ENCODE data around the gene CADPS2. TPM values are rescaled to one million over a fixed set of nuclear protein-coding genes. Genes with fewer than 3 reads are reported as not detected.

Gene CADPS2
- total and polyA plus RNA-seq, 10 of the 15 experiments (the other 5 are each of a cell fraction or from before 2014, with no cell fraction given): 0.05 to 7.5 (median 0.25) TPM

- TF ChIP-seq BCLAF1 (IDR thresholded peaks at IDR 0.05): no peak
Observed at GRCh38 chr7:122750389-122750788, 135.9 kb downstream of the CADPS2 start (continued).

- Histone ChIP-seq H4K20me1 (ENCODE audit: control insufficient read depth, insufficient read depth) (no peaks in the 10 kb centered on the region), H3K9me3 (replicated peaks; ENCODE audit: control insufficient read depth, insufficient read depth, low read length) (no peaks in the 10 kb centered on the region), H3K4me3 (no peak overlapping the region), H2AFZ (ENCODE audit: control insufficient read depth, low read depth, low read length) (no peak overlapping the region), H3K27ac (ENCODE audit: control insufficient read depth, insufficient read depth) (no peak overlapping the region), H3K4me1 (ENCODE audit: control insufficient read depth, insufficient read depth, low read length) (no peaks in the 10 kb centered on the region), H3K79me2 (ENCODE audit: control insufficient read depth, insufficient read depth, low read length) (no peaks in the 10 kb centered on the region), H3K4me2 (ENCODE audit: control insufficient read depth, insufficient read depth) (no peak overlapping the region), H3K9ac (ENCODE audit: control insufficient read depth, insufficient read depth, low read length) (no peak overlapping the region), H3K36me3 (ENCODE audit: control insufficient read depth in 2 of 2, insufficient read depth in 2 of 2, low read length in 1 of 2) (no peaks in the 10 kb centered on the region), H3K27me3 (replicated peaks in 1 of 2; ENCODE audit: control insufficient read depth in 2 of 2, insufficient read depth in 2 of 2, low read length in 1 of 2) (no peaks in the 10 kb centered on the region)
- RAD21 ChIA-PET (ENCODE audit: unreplicated experiment): interaction anchor here (1.0 to 2.1 kb wide), 7 partner anchors 12 to 200 kb away, joined by 3 to 7 read pairs (median 3); no protein-coding TSS in a partner anchor
- BruUV-seq (replicated peaks): no TSS peak
- intact Hi-C loops (cut with micrococcal nuclease; ENCODE audit: unreplicated experiment): no loop called here
- ATAC-seq: no peak
- SMC1A ChIA-PET (ENCODE audit: uncharacterized antibody, unreplicated experiment): interaction anchor here (0.5 to 8.7 kb wide), 9 partner anchors 9 to 55 kb away, joined by 3 to 85 read pairs (median 7); no protein-coding TSS in a partner anchor
- TF ChIP-seq ZBTB11 (CRISPR knock-in tag; IDR thresholded peaks at IDR 0.05): no peak
- no peak for TF ChIP-seq SKIL (IDR thresholded peaks at IDR 0.05; ENCODE audit: low read depth, poor library complexity, severe bottlenecking)
- no peak for TF ChIP-seq KLF5 (IDR thresholded peaks at IDR 0.05; ENCODE audit: partially characterized antibody)
- no peak for TF ChIP-seq SMAD5 (IDR thresholded peaks at IDR 0.05; ENCODE audit: low read depth)
- TF ChIP-seq NFYB (IDR thresholded peaks at IDR 0.05; ENCODE audit: insufficient read depth, low read depth, low read length): no peak
- no peak for TF ChIP-seq ZNF274 (IDR thresholded peaks at IDR 0.05; ENCODE audit: insufficient read depth, insufficient read length)
- TF ChIP-seq RFX5 (IDR thresholded peaks at IDR 0.05; ENCODE audit: low read depth, low read length): no peak
- TF ChIP-seq RUNX3 (IDR thresholded peaks at IDR 0.05; ENCODE audit: low read length): no peak
- TF ChIP-seq ETV6 (conservative IDR thresholded peaks at IDR 0.05 in 1 of 2, IDR thresholded peaks at IDR 0.05 in 1 of 2; ENCODE audit: borderline replicate concordance in 1 of 2, low read depth in 1 of 2): no peak
- no peak for TF ChIP-seq IRF4 (IDR thresholded peaks at IDR 0.05; ENCODE audit: low read depth, low read length)
- no peak for TF ChIP-seq RAD51 (IDR thresholded peaks at IDR 0.05)
- no peak for TF ChIP-seq CBFB (IDR thresholded peaks at IDR 0.05; ENCODE audit: low read depth)
- no peak for TF ChIP-seq LARP7 (IDR thresholded peaks at IDR 0.05)
- no peak for TF ChIP-seq GATAD2B (conservative IDR thresholded peaks at IDR 0.05; ENCODE audit: low read depth)
- in situ Hi-C loops (cut with MboI): no loop called here
- CTCF ChIA-PET: interaction anchor here (0.9 to 2.5 kb wide), 4 partner anchors 9 to 406 kb away, joined by 3 to 13 read pairs (median 3); no protein-coding TSS in a partner anchor
- POLR2A ChIA-PET: interaction anchor here (1.5 to 1.6 kb wide), 2 partner anchors 8 to 12 kb away, joined by 4 to 6 read pairs; no protein-coding TSS in a partner anchor
- FAIRE-seq: no peak
- no peak for DNase-seq (ENCODE audit: low read depth, low spot score)
- 58% methylated on average over 2 of the region's 2 CpGs for WGBS (ENCODE audit: insufficient coverage, insufficient replicate concordance, low lambda C conversion rate, missing lambda C conversion rate)
Observed at GRCh38 chr7:122748195-122748594, 138.1 kb downstream of the CADPS2 start.
